T-helper 9 cell (primary cell): ENCODE results near the gene DHRS13.
"Not testable (repeated sequence)": the region's sequence is repeated elsewhere in the genome, so short reads cannot be mapped to it uniquely, and the experiment has no call there.

Experiments
- DNase-seq: peaks from one replicate; pipeline ENCODE4 v3.0.0-alpha.2; 2020

The DHRS13 gene

GRCh38 chr17:28935744-28936460, 33.0 kb upstream of the DHRS13 start:
- DNase-seq: no peak

GRCh38 chr17:28934508-28934907, 31.6 kb upstream of the DHRS13 start:
- not testable (repeated sequence) for DNase-seq

DNA sequence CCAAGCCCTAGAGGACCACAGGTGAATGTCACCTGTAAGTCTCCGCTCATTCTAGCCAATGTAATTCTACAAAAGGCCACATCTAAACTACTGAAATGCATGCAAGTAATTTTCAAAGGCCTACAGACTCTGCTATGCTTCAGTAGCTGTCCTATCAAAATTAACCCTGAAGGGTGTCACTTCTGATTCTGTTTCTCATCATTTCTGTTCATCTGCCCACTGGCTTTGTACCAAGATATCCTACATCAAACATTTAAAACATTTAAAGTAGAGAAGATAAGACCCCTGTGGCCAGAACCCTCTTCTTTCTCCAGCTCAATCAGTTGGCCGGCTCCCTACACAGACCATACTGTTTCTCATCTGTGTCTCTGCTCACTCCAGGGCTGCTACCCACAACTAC, 26.9 kb upstream of the DHRS13 start:
- DNase-seq: no peak

DNA sequence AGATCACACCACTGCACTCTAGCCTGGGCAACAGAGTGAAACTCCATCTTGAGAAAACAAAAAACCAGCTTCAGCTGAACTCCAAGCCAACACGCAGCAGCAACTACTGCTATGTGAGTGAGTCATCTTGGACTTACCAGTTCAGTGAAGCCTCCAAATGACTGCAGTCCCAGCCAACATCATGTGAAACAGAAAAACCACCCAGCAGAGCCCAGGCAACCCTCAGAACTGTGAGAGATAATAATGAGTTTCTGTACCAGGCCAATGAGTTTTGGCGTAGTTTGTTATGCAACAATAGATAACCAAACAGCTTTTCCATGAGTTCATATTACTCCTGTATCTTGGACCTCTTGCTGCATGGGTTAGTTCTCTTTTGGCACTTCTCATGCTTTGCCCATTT, 25.2 kb upstream of the DHRS13 start:
- DNase-seq: no peak

DNA sequence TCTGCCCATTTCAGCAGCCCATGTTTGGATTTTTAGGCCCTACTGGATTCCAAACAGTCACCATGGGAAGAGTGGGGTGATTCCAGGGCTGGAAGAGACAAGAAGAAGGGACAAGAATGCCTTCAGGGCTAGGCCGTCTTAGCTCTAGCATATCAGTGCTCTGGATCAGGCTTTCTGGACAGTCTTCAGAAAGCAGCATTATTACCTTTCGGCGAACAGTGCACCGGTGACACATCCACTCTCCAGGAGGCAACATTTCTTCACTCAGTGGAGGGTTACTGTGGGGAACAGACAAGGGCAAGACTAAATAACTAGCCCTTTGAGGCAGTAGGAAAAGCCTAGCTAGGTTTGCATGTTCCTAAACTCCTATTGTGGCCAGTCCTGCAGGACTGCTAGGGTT, 23.9 kb upstream of the DHRS13 start:
- DNase-seq: no peak

DNA sequence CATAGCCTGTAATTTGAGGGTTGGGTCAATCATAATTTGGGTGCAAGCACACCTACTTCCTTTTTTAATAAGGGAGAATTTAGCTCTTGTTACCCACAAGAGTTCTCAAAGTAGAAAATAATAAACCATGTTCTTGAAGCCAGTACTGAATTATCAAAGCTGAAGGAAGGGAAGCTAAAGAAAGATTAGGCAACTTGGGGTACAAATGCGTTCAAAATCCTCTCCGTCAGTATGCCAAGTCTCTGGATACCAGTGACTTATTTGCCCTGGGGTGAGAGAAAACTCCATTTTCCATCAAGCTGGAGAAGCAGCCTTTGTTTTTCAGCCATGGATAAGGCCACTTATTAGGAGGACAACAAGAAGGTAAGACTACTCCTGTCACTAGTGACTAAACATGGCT, 23.5 kb upstream of the DHRS13 start:
- no peak for DNase-seq

GRCh38 chr17:28925912-28926365, 23.1 kb upstream of the DHRS13 start:
- DNase-seq: peak; percentile 27

DNA sequence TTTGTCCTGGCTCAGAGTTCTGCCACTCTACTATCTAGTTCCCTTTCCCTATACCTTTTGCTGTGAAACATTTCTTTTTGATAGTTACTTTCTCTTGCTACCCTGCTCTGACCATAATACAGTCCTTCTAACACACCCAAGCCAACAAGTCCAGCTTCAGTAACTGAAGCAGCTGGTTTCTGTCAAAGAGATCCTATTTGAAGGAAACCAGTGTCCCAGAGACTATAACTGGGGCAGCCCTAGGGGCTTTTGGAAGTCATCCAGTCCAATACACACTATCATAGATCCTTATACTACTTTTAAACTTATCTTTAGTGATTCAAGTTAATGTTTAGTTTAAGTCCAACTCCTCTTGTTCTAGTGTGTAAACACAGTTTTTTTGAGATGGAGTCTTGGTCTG, 17.3 kb upstream of the DHRS13 start:
- DNase-seq: no peak

- no peak for DNase-seq
Measured at GRCh38 chr17:28918295-28918694, 15.4 kb upstream of the DHRS13 start.

GRCh38 chr17:28917465-28917864, 14.6 kb upstream of the DHRS13 start:
- no peak for DNase-seq

- DNase-seq: no peak
Measured at GRCh38 chr17:28917029-28917428, 14.2 kb upstream of the DHRS13 start.

GRCh38 chr17:28916302-28916934, 13.5 kb upstream of the DHRS13 start:
- DNase-seq: no peak

DNA sequence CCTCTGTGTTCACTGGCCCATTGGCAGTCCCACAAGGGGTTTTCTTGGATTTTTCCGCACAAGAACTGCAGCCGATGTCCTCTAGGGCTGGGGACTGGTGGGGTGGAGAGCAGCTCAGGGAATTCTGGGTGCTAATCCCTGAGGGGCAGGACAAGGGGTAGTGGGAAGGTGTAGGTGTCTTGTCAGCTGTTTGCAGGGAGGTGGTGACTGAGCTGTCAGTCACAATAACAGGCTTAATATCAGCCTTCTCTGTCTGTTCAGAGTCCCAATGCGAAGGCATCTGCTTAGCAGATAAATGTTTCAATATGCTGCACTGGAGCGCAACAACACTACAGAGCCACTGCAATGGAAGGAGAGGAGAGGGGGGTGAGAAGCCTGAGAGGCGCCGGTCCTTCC, 10.1 kb upstream of the DHRS13 start:
- DNase-seq: no peak

DNA sequence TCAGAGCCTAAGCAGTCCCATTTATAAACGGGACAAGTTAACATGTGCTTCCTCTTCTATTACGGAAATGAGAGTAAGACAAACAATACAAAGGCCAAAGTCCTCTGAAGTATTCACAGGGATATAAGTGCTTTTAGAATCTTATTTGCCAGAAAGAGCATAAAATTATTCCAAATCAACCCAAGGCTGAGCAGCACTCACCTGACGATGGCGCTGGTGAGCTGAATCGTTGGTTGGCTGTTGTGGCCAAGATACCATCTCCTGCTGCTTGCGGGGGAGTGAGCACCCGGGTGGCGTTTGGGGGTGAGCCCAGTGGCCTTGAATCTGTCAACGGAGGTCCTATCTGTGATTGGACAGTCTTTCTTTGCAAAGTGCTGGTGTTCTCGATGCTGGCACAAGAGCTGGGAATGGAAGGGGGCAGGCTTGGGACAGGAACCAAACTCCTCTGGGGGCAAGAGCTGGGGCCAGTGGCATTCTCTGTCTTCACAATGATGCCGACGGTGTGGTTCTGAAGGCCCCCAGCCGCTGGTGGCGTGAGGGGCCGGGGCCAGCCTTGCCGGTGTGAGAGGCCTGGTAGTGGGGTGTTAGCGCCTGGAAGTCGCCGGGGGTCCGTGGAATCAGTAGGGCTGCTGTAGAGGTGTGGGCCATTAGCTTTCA, 9.5 kb upstream of the DHRS13 start:
- no peak for DNase-seq

- DNase-seq: no peak
Measured at GRCh38 chr17:28911411-28912045, 8.6 kb upstream of the DHRS13 start.

DNA sequence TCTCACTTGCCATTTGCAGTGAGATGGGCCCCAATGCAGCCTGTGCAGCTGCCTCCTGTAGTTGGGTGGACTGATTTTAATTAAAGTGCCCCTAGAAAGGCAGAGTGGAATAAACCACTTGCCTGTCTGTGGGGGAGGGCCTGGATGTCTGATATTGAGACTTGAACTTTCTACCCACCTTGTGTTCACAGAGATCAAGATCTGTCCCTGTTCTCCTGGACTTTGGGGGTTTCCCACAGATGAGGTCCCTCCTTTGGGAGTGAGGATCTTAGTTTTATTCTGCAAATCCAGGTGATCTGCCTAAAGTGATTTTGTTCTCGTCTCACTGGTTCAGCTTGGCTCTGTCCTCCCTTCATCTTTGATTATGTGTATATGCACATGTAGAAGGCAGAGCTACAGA, 7.7 kb upstream of the DHRS13 start:
- no peak for DNase-seq

GRCh38 chr17:28908640-28909167, 5.8 kb upstream of the DHRS13 start:
- no peak for DNase-seq

DNA sequence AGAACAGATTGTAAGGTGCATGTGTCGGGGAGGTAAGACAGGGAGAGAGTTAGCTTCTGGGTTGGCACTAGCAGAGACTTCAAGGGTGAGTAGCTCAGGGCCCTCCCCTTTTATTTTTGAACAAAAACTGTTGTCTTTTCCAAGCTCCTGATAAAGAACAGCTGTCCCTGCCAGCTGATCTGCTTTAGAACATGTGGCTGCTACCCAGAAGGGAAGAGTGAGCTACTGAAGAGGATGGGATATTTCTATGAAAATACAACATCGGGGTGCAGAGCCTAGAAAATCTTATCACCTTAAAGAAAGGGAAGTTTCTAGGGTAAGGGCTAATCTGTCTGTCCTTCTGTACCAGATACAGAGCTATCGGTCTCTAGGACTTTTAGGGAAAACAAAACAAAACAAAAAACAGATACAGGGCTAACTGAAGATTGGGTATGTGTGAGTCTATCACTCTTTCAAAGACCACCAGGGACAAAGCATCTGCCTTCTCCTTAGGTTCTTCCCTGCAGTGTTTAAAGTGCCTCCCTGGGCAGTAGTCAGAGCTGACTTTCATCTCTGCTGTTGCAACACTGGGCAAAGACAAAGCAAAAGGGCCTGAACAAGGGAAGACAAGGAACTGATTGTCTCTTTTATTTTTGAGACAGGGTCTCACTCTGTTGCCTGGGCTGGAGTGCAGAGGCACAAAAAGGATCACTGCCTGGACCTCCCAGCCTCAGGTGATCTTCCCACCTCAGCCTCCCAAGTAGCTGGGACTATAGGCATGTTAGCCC, 5.0 kb upstream of the DHRS13 start:
- DNase-seq: no peak

DNA sequence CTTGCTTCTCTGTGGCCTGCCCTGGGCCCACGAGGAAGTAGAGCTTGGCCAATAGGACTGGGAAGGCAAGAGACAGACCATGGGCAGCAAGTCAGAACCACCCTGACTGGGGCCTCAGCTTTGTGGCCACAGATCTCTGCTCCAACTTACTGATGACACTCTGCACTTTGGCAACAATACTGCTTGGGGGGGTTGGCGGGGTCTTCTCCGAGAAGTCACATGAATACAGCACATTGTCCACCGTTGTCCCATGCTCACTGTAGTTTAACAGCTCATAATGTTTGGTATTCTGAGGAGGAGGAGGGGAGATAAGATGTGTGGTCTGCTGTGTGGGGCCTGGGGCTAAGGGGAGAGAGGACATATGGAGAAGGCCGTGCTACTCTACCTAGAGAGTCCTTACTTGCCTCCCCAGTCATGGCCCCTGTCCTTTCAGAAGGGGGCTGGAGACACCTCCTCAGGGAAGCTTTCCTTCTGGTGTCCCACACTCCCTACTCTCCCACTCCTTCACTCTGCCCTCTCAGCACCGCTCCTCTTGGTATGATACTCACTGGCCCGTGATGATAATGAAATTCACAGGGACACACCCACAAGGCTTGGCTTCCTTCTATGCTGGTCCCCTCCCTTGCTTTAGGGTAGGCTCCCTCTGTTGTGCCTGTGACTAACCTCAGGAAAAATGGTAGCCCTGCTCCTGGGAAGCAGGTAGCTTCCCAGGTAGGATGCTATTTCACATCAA, 4.0 kb upstream of the DHRS13 start:
- no peak for DNase-seq

DNA sequence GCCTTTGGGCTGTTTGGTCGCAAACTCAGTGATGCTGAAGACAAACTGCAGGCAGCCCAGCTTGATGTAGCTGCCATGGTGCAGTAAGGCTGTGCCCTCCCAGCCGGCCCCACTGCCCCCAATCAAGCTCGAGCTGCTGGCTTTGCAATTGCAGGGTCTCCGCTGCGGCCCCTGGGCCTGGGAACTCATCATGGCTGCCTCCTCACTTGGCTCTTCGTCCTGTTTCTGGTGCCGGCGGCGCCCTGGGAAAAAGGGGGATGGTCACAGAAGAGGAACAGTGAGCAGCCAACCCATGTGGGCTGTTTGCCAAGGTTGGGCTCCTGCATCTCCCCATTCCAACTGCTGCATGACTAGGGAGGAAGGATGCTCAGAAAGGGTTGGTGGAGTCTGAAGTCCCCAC, 3.4 kb upstream of the DHRS13 start:
- no peak for DNase-seq

DNA sequence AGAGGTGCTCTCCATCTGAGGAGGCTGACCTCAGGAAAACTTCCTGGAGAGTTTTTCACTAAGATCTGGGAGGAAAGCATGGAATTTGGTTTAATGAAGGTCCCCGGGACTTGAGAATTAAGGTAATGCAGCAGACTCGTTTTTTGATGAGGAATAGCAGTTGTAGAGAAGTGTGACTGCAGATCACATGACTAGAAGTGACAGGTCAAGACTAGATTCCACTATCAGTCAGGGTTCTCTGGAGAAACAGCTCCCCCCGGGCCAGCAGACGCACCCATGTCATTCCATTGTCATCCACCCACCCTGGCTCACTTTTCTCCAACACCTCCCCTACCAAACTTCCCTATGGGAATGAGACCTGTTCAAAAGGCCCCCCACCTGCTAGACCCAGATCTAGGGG, 1.9 kb upstream of the DHRS13 start:
- no peak for DNase-seq

- DNase-seq: not testable (repeated sequence)
Measured at GRCh38 chr17:28903546-28903841, 615 bp upstream of the DHRS13 start.
